Heart left ventricle (tissue), 16 donors: ENCODE measurements around the gene CDK10. TPM values are rescaled to one million over a fixed set of nuclear protein-coding genes. Genes with fewer than 3 reads are reported as not detected.

Experiments
- ATAC-seq, 4 donors: fragments of 200-7000 bp; cut with Tn5 transposase; one replicate each; pipeline ENCODE4 v1.9.1; 2020 to 2022; ENCODE audit warnings: moderate library complexity in 4 of 4, mild to moderate bottlenecking in 3 of 4, moderate number of reproducible peaks in 1 of 4
- DNase-seq, 5 donors: peaks; one replicate each; pipeline ENCODE4 v3.0.0-alpha.2; 2020
- H3K27ac ChIP-seq, 12 donors: fragments of 200-600 bp; sonication (generic) in 4 of 12; one replicate each; pipeline versions ENCODE4 v1.5.0 to v1.8.0; 2016 to 2022; ENCODE audit warnings: mild to moderate bottlenecking in 2 of 12
- H3K27me3 ChIP-seq, 9 donors: fragments of 200-600 bp; sonication (generic) in 2 of 9; one replicate each; pipeline versions ENCODE4 v1.5.1 to v1.8.0; 2016 to 2022; ENCODE audit warnings: mild to moderate bottlenecking in 3 of 9
- H3K36me3 ChIP-seq, 9 donors: fragments of 200-600 bp; sonication (generic) in 2 of 9; one replicate each; pipeline versions ENCODE4 v1.5.0 to v1.8.0; 2018 to 2022; ENCODE audit warnings: mild to moderate bottlenecking in 2 of 9
- H3K4me1 ChIP-seq, 12 donors: fragments of 200-600 bp; sonication (generic) in 4 of 12; one replicate each; pipeline versions ENCODE4 v1.5.0 to v1.8.0; 2016 to 2022; ENCODE audit warnings: mild to moderate bottlenecking in 3 of 12
- H3K4me3 ChIP-seq, 12 donors: fragments of 200-600 bp; sonication (generic) in 4 of 12; one replicate each; pipeline versions ENCODE4 v1.5.0 to v1.8.0; 2017 to 2022; ENCODE audit warnings: mild to moderate bottlenecking in 9 of 12, moderate library complexity in 4 of 12
- H3K9me3 ChIP-seq, 12 donors: fragments of 200-600 bp; sonication (generic) in 4 of 12; one replicate each; pipeline versions ENCODE4 v1.5.0 to v1.8.0; 2016 to 2022; ENCODE audit warnings: mild to moderate bottlenecking in 1 of 12
- CTCF ChIP-seq, 12 donors: fragments of 200-600 bp; sonication (generic) in 4 of 12; IDR thresholded peaks; one replicate each; pipeline versions ENCODE4 v1.5.0 to v1.8.0; 2018 to 2022; ENCODE audit warnings: antibody characterized with exemption in 12 of 12, mild to moderate bottlenecking in 5 of 12
- POLR2A ChIP-seq, 2 donors: fragments of 450-650 bp; IDR thresholded peaks; one replicate each; pipeline ENCODE4 v1.6.1; 2017; ENCODE audit warnings: antibody characterized with exemption in 2 of 2, mild to moderate bottlenecking in 2 of 2, moderate library complexity in 2 of 2
- WGBS, 4 donors: extraction: QIAGEN DNeasy Blood & Tissue Kit in 2 of 4; methylation state at CpG; one replicate each; pipeline versions ENCODE4 v1.1.5 to v1.1.7; 2013 to 2018; 5-methylcytosine and 5-hydroxymethylcytosine counted together
- intact Hi-C, 10 donors: fragments of 100-400 bp; cut with DNase I; formaldehyde crosslinking; loops; one replicate each; pipeline versions ENCODE4 v1.11.1 to v1.14.2; 2022
- polyA plus RNA-seq, 2 donors: library from polyadenylated mRNA; stranded (reverse); fragments of 200-250 nt; gene quantifications; one replicate each; pipeline ENCODE4 v1.2.3, GENCODE V29; 2013
- total RNA-seq, 9 donors: library from RNA; depleted of rRNA in 2 of 9; stranded (reverse); fragments of >200 nt in 2 of 9; fragmentation: NEBNext Ultra II Directional in 3 of 9; extraction: Animal tissue kit (Norgen Biotek cat#: 25700) in 3 of 9; gene quantifications; one replicate each; pipeline versions ENCODE4 v1.1.0 to v1.2.4, GENCODE V29; 2016 to 2023
- donor health status: ischemic (EF 13 %, LVEDD 7.1; RV severe dilation, severe dysfunction).
- donor health status: healthy with polysubstance abuse.
- donor health status: DM: no; HTN: yes; CAD: no.
- donor health status: DM: no; HTN: no; CAD: no.
- donor health status: ischemic (EF 25% LVEDD 6.9; RV normal size, moderate dysfunction).
- donor health status: ischemic (EF 25% LVEDD 5.7; RV mildly dilated, moderate dysfunction).
- donor health status: healthy.
- donor health status: DM: yes; HTN: yes; CAD: no.
- donor health status: ischemic (EF 35%, LVEDD 5.7; RV mildly dilated, moderate dysfunction).
- donor health status: nonischemic (EF 11% LVEDD 7.7; RV severe dilation, severe dysfunction).
- donor health status: DM: yes; HTN: yes; CAD: no.
- donor health status: PGD.
- donor health status: ischemic (EF 29% LVEDD 5.4; RV normal size, mild dysfunction).
- donor health status: nonischemic (EF 23%, LVEDD 6.1; RV moderate dilation, normal function).

The CDK10 gene
- total and polyA plus RNA-seq, 11 donors = 16.1 to 31.4 (median 21.5) TPM

- Histone ChIP-seq H3K9me3 (no peaks in the 10 kb centered on the region), H3K27me3 (no peaks in the 10 kb centered on the region), H3K27ac (peak overlapping the region in 9 of 12 donors; percentile 31 to 100 (median 98)), H3K4me1 (peaks cover 8 to 54% (median 34%) of the 10 kb centered on the region in 12 donors), H3K36me3 (peaks cover 0 to 61% (median 53%) of the 10 kb centered on the region in 9 donors), H3K4me3 (peak overlapping the region in 10 of 12 donors; percentile 74 to 98 (median 94))
- TF ChIP-seq POLR2A (IDR thresholded peaks at IDR 0.05) (no peak), CTCF (IDR thresholded peaks at IDR 0.05) (no peak)
- 59 to 71% (median 66%) methylated on average over 17 to 30 of the region's 30 CpGs for WGBS, 4 donors
- DNase-seq (peak in 4 of 5 donors; percentile 65 to 83 (median 70)), ATAC-seq (peak in 2 of 4 donors; percentile 40 to 44)
- intact Hi-C loops = loop anchor here in 1 of 10 donors (2.0 kb wide), 1 partner anchor 13 kb away; no protein-coding TSS in a partner anchor
Measured at GRCh38 chr16:89723279-89724250, 37.1 kb downstream of the CDK10 start.

- intact Hi-C loops = no loop called here
- DNase-seq = no peak
- ATAC-seq = no peak
Measured at GRCh38 chr16:89727406-89728120, 41.1 kb downstream of the CDK10 start.

GRCh38 chr16:89729293-89729692 lies 42.8 kb downstream of the CDK10 start:
- H3K27ac ChIP-seq = no peak overlapping the region
- H3K9me3 ChIP-seq = no peaks in the 10 kb centered on the region
- 90 to 95% (median 92%) methylated on average over 18 of the region's 18 CpGs for WGBS, 4 donors
- ATAC-seq (no peak), DNase-seq (no peak)
- intact Hi-C loops = no loop called here
- H3K4me3 ChIP-seq = no peak overlapping the region
- peaks cover 0 to 14% (median 4%) of the 10 kb centered on the region in 12 donors for H3K4me1 ChIP-seq
- TF ChIP-seq CTCF (IDR thresholded peaks at IDR 0.05) = no peak
- no peak for TF ChIP-seq POLR2A (IDR thresholded peaks at IDR 0.05)
- H3K36me3 ChIP-seq = peaks cover 4 to 97% (median 90%) of the 10 kb centered on the region in 9 donors
- H3K27me3 ChIP-seq = no peaks in the 10 kb centered on the region

More at GRCh38 chr16:89727406-89728120, 41.1 kb downstream of the CDK10 start:
- TF ChIP-seq CTCF (IDR thresholded peaks at IDR 0.05) (no peak), POLR2A (IDR thresholded peaks at IDR 0.05) (no peak)
- H3K4me3 ChIP-seq = no peak overlapping the region
- peaks cover 7 to 31% (median 21%) of the 10 kb centered on the region in 12 donors for H3K4me1 ChIP-seq
- WGBS, 4 donors = 75 to 84% (median 81%) methylated on average over 16 to 17 of the region's 17 CpGs
- H3K27ac ChIP-seq = no peak overlapping the region
- H3K9me3 ChIP-seq = no peaks in the 10 kb centered on the region
- no peaks in the 10 kb centered on the region for H3K27me3 ChIP-seq
- H3K36me3 ChIP-seq = peaks cover 0 to 100% (median 93%) of the 10 kb centered on the region in 9 donors
